Measurements from ENCODE around the gene RPUSD4.
A peak's percentile ranks its signal among the peaks of the same experiment; 100 is the strongest.
"Not testable (repeated sequence)": the region's sequence is repeated elsewhere in the genome, so short reads cannot be mapped to it uniquely, and the experiment has no call there.

Gene RPUSD4, protein sequence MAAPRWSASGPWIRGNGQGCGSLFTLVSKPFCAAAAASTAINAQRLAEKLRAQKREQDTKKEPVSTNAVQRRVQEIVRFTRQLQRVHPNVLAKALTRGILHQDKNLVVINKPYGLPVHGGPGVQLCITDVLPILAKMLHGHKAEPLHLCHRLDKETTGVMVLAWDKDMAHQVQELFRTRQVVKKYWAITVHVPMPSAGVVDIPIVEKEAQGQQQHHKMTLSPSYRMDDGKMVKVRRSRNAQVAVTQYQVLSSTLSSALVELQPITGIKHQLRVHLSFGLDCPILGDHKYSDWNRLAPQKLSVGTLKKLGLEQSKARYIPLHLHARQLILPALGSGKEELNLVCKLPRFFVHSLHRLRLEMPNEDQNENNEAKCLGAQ

DNA sequence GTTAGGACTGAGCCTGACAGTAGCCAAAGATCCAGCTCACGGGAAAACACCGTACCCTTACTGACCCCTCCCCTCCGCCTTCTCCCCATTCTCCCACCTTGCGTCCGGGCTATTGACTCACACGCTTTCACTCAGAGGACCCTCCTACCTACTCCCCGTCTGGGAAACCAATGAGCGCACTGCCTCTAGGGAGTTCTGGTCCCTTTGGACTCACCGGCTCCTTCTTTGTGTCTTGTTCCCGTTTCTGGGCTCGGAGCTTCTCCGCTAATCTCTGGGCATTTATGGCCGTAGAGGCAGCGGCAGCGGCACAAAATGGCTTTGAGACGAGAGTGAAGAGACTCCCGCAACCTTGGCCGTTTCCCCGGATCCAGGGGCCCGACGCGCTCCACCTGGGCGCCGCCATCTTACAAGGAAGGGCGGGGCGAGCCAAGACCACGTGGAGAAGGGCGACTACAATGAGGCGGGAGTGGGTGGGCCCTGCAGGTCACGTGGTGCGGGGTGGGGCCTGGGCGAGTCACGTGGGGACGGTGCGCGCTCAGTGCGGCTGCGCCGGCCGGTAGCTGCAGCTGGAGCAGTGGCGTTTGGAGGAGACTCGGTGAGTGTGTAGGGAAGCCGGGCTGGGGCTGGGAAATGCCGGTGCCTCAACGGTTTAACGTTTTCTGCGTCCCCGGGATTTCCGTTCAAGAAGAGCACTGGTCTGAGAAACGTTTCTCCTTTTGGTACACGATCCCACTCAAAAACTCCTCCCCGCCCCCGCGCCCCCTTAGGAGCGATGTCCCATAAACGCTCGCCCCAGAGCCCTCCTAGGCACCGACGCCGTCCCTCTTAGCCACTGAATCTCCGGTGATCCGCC is at the start of gene RPUSD4, which contains the start of gene FAM118B:
TSS of gene RPUSD4 (minus strand) at position 415 of the 853 bp plus-strand sequence. CDS start at position 403, 12 bp downstream.
TSS of gene FAM118B (plus strand) at position 547 of the 853 bp plus-strand sequence. CDS start 23,220 bp downstream, outside the sequence.
- DNase-seq (ENCODE audit: low read depth), result peak; percentile 98

DNA sequence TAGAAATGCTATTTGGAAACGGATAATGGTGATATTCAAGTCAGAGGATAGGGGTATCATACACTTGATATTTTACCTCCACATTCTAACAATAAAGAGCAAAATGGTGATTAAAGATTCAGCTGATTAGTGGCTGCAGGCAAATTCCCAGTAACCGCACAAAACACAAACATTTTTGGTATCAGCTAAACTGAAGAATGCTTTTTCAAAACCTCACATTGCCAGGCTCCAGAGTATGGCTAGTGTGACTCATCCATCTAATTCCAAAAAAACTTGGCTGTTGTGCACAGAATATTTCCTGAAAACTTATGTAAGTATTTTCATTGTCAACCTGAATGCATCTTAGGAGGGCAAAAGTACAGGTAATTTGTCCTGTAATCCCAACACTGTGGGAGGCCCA is 46.3 kb upstream of the RPUSD4 start:
- DNase-seq (ENCODE audit: low read depth), result no peak

DNA sequence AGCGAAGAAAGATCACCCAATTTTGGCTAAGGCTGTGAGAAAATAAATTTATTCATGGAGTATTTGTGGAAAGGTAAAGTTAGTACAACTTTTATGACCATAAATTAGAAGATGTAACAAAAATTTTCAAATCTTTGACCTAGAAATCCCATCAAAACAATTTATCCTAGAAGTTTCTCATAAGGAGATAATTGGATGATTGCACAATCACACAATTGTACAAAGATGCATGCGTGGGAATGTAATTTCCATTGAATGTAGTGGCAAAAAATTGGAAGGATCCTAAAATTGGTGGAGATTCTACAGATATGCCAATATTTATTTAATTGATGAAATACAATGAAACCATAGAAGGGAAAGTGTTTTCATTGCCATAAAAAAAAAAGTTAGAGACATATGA is 45.7 kb upstream of the RPUSD4 start:
- no peak for DNase-seq (ENCODE audit: low read depth)

DNA sequence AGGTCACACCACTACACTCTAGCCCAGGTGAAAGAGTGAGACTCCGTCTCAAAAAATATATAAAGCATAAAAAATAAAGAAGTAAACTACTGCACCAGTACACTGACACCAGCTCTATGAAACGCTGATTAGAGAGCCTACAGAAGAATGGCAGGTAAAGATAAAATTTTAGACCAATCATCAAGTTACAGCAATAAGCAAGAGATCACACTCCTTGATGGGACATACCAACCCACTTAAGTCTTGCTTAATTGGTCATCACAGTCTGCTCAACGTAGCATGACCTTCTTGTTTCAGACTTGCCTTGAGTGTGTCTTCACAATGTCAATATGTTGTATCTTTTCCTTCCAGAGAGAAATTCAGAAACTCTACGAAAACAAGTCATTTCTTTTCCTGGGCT is 44.8 kb upstream of the RPUSD4 start:
- DNase-seq (ENCODE audit: low read depth), result no peak

DNA sequence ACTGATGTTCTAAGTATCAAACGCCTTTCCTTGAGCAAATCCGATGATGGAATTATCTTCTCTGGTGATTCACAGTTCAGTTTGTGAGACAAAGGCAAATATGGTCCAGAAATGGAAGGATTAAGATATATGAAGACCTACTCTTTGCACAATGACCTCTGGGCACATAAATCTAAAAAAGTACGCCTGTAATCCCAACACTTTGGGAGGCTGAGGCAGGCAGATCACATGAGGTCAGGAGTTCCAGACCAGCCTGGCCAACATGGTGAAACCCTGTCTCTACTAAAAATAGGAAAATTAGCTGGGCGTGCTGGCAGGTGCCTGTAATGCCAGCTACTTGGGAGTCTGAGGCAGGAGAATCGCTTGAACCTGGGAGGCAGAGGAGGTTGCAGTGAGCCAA is 44.1 kb upstream of the RPUSD4 start:
- not testable (repeated sequence) for DNase-seq (ENCODE audit: low read depth)

DNA sequence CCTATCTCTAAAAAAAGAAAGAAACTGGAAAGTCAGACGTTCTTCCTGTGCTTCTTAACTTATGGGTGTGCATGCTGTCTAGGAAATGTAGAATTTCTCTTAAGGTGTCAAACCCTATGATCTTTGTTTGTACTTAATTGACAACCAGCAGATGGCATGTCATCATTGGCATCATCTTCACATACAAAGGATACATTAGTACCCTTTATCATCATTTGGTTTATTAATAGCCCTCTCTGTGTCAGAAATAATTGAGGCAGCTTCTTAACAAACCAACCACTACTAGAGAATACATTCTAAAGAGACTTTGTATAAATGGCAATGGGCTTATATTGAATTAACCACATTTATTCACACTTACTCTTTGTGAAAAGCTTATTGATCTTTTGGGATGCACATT is 43.4 kb upstream of the RPUSD4 start:
- DNase-seq (ENCODE audit: low read depth), result no peak

DNA sequence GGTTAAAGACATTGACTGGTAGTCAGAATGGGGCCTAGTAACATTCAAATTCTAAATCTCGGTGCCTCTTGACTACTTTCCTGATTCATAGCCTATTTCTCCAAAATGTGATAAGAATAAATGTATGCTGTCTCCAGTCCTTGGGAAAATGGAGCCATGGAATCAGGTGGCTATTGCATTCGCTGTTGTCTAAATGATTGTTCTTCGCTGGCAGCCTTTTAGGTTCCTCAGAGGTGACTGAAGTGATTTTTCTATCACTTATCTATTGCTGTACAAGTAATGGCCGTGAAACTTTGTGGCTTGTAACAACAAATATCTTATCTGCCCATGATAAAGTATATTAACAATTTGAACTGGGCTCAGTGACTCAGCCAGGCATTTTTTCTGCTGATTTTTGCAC is 41.8 kb upstream of the RPUSD4 start:
- no peak for DNase-seq (ENCODE audit: low read depth)

DNA sequence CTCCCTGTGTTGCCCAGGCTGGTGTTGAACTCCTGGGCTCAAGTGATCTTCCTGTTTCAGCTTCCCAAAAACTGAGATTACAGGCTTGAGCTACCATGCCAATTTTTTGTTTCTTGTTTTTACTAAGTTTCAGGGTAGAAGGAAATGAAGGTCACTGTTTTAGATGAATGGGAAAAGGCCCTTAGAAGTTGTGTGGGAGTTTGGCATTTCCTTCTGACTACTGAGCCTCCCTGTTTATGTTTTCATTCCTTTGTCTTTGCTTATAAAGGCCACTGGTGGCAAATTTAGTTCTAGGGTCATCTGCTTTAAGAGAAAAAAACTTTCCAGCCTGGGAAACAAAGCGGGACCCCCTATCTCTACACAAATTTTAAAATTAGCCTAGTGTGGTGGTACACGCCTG is 35.2 kb upstream of the RPUSD4 start:
- no peak for DNase-seq (ENCODE audit: low read depth)

DNA sequence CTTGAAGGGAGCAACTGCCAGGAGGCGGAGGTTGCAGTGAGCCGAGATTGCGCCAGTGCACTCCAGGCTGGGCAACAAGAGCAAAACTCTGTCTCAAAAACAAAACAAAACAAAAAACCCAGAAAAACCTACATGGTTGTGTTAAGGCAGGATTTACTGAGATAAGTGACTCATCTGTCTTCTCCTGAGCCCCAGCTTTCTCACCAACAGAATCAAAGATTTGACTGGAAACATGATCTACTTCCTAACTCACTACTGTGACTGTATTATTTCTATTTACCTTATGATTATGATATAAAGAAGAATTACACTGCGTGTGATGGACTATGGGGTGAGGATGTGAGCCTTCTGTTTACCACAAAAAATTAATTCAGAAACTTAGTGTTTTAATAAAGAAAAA is 21.9 kb upstream of the RPUSD4 start:
- DNase-seq (ENCODE audit: low read depth), result no peak

DNA sequence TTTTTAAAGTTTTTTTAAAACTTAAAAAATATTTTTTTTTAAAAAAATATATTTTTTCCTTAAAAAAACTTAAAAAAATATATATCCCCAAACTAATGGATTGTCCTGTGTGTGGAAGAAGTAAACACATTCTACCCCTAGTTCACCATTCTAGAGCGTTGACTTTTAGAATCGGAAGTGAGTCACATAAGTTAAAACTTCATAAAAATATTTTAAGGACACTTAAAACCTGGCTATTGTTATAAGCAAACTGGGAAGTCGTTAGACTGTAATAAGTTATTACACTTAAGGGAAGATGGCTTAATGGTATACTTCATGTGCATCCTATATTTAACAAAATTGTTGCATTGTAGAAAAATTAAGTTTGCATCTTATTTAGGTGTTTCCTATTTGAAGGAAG is 21.2 kb upstream of the RPUSD4 start:
- DNase-seq (ENCODE audit: low read depth), result no peak

DNA sequence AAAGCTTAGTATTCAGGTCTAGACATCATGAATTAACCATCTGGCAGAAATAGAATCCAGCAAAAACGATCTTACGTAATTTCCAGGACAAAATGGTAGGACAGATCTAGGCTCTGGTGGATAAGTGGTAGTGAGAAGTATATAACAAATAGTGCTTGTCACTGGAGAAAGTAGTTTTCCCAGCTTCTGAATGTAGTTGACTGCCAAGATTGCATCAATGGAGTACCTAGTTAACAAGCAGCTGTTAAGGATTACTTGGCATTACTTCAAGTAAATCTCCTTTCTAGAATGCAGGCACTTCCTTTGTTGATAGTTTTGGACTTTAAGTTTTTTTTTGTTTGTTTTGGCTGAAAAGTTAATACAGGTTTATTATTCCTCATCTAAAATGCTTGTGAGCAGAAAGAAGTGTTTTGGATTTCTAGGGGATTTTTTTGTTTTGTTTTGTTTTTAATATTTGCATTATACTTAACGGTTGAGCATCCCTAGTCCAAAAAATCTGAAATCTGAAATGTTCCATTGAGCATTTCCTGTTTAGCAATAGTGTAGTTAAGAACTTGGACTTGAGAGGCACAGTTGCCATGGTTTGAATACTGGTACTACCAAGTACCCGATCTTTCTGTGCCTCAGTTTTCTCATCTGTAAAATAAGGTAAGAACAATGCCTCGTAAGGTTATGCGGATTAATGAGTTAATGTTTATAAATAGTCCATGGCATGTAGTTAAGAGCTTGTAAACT is 20.4 kb upstream of the RPUSD4 start:
- DNase-seq (ENCODE audit: low read depth), result no peak

DNA sequence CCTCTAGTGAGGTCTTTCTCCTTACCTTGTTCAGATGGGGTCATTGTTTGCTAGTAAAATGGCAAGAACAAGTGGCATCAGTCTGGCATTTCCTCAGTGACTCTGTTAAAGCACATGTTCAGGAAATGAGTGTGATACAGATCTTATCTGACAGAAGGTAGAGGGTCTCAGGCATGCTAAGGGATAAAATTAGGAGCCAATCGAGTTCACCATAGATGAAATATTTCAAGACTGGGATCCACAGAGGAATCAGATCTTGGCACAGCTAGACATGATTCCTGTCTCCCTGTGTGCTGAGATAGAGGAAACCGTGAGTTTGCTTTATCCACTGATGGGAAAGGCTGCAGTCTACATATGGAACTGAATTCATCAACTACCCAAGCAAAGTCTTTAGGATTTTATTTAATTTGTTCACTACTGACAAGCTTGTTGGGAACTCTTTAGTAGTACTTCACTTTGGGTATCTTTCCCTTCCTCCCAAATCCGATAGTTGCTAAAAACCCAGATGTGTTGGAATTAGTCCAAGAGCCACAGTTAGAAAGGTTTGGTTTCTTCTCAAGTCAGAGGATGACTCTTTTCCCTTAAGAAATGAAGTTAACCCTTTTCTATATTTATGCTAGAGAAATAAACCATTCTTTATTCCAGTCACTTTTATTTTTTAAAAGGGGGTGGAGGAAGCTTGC is 18.5 kb upstream of the RPUSD4 start:
- no peak for DNase-seq (ENCODE audit: low read depth)

DNA sequence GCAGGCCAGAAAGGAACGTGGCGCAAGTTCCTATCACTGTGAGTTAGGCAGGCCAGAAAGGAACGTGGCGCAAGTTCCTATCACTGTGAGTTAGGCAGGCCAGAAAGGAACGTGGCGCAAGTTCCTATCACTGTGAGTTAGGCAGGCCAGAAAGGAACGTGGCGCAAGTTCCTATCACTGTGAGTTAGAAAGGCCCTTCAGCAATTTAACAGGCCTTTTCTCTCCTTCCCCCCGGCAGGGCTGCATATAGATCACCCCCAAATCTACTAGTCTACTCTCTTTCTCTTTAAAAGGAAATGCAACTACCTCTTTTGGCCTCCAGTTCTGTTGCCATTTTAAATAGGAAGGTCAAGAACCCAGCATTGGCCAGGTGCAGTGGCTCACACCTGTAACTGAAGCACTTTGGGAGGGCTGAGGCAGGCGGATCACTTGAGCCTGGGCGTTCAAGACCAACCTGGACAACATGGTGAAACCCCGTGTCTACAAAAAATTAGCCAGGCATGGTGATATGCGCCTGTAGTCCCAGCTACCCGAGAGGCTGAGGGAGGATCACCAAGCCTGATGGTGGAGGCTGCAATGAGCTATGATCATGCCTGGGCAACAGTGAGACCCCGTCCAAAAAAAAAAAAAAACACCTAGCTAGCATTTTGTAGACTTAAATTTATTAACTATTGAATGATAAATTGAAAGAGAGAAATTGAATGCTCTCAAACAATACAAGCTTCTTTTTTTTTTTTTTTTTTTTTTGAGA is 15.1 kb upstream of the RPUSD4 start:
- DNase-seq (ENCODE audit: low read depth), result no peak

DNA sequence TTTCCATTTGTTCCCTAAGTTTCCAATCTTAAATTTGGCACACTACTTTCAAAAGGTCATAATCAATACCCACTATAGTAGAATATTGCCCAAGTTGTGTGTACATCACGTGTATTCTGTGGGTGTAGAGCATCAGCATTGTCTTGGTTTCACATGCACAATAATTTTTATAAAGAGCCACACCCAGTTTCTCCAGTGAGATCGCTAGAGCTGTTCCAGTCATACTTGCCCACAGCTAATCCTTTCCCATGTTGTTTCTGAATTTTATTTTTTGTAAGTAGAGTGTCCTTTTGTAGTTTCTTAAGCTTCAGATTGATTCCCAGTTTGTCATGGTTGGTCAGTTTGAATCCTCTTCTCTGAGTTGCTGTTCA is 13.8 kb upstream of the RPUSD4 start:
- DNase-seq (ENCODE audit: low read depth), result no peak

DNA sequence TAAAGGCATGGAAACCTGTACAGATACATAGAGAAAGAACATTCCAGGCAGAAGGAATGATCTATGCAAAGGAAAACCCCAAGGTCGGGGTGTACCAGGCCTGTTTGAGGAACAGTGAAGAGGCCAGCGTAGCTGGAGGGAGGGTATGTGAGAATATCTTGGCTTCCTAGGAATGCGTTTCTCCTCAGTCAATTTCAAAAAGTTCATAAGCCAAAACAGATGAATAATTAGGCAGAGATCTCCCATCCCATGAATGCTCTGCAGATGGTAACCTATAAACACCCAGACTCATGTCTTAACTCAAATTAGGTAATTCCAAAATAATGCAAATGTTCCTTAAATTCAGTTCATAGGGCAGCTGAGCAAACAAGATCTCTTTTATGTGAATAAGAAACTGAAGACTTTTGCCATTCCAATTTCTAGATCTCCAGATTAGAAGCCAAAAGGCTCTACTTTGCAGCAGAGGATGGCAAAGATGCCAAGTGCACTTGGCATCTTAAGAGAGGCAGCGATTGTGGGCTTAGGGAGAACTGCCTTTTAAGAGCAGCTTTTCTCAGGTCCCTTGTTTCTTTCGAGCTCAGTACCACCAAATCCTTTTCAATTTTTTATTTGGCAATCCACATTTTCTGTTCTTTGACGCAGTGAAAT is 13.3 kb upstream of the RPUSD4 start:
- DNase-seq (ENCODE audit: low read depth), result no peak

DNA sequence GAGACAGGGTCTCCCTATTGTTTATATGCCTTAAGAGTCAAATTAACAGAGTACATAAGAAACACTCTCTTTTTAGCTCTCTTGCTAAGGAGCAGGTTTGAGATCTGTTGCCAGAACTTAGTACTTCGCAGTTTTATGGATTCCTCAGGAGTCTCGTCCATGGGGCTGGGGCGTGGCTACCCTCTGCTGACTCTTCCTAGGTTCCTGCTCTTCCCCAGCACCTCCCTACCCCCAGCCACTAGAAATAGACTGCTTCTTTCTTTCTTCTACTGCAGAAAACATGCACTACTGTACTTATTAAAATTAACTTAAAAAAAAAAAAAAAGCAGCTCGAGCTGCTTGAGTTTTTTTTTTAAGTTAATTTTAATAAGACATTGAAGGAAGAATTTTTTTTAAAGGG is 8.1 kb upstream of the RPUSD4 start:
- DNase-seq (ENCODE audit: low read depth), result no peak

DNA sequence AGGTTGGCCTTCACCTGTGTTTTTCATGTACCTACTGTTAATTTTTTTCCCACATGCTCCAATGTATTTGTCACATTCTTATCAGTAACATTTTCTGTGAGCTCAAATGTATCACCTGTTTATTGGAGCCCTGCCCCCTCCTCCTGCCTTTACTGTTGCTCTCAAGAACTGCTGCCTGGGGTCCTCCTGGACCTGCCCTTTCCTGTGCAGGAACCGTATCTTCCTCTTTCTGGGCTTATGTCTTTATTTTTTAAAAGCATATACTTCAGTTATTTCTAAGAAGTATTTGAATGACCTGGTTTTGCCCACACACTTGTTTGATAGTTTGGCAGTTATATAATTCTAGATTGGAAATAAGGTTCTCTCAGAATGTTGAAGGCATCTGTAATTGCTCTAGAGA is 6.0 kb upstream of the RPUSD4 start:
- no peak for DNase-seq (ENCODE audit: low read depth)

DNA sequence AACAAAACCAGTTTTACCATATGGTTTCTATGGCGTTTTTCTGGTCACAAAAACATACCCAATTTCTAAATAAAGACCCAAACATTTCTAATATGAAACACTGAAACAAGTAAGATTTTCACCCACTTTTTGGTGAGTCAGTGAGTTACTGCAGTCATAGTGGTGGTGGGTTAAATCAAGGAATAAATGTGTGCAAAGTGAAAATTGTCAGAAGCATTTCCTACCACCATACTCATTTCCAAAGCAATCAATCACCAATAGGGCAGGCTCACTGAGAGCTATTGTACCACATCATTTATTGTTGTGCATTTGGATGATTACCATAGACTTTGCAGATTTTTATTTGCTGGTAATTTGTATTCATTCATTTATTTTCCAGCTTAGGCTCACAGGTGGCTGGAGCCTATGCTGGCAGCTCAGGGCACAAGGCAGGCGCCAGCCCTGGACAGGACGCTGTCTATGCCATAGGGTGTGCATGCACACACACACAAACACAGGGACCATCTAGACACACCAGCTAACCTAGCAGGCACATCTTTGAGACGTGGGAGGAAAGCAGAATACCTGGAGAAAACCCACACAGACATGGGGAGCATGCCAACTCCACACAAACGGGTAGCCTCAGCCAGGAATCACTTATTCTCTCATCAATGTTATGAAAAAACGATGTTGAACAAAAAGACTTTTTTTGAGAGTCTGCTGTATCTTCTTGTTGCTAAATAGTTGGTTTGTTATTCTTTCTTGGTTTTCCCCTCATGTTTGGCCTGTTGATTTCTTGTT is 5.3 kb upstream of the RPUSD4 start:
- DNase-seq (ENCODE audit: low read depth), result no peak

DNA sequence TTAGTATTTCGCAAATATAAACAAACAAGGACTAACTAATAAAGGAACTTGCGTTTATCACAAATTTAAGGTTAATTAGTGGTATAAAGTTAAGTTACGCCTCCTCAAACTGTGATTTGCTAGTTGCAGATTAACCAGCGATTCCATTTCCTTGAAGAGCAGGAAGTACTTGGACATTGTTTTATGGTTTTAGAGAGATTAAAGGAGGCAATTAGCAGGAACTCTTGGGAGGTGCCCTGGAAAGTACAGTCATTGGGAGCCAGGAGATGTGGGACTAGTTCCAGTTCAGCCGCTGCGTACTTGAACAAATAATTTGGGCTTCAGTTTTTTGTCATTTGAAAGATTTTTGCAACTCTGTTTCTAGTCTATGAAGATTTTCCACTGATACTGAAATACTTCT is 3.4 kb upstream of the RPUSD4 start:
- DNase-seq (ENCODE audit: low read depth), result no peak

DNA sequence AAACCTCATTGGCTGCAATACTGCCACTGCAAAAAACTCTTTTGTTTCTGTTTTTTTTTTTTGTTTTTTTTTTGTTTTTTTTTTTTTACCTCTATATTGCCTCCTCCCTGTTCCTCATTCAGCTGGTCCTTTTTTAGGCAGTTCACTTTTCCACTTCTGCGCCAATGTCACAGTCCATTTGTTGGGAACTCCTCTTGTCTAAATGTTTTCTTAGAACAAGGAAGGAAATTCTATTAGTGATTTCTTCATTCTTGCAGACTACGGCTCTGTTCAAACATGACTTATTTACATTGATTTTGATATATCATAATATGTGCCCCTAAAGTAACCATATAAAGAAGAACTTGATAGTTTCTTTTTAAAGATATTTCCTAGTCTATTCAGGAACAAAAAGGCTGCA is 3.0 kb upstream of the RPUSD4 start:
- no peak for DNase-seq (ENCODE audit: low read depth)
